Endothelial cell of umbilical vein (primary cell): Measurements from ENCODE around the gene ZBTB21.

Experiments used
- CTCF ChIP-seq, 2 donors: IDR thresholded peaks; 1 replicate in 1 of 2; 2 replicates in 1 of 2; pipeline ENCODE4 v1.5.1; 2011; ENCODE audit warnings: low read length in 2 of 2, mild to moderate bottlenecking in 2 of 2, moderate library complexity in 2 of 2, control low read depth in 1 of 2, inconsistent platforms in 1 of 2, low read depth in 1 of 2; ENCODE audit not compliant: insufficient read depth in 1 of 2; ENCODE audit errors: extremely low read depth in 1 of 2
- GATA2 ChIP-seq: IDR thresholded peaks from 2 replicates; pipeline ENCODE4 v1.7.0; 2011; ENCODE audit warnings: low read depth, mild to moderate bottlenecking, moderate library complexity, mixed read lengths, low read length; ENCODE audit not compliant: insufficient read length, insufficient read depth
- POLR2AphosphoS5 ChIP-seq: IDR thresholded peaks from 2 replicates; pipeline ENCODE4 v1.6.1; 2012; ENCODE audit warnings: low read depth, mild to moderate bottlenecking, control low read depth, low read length, moderate library complexity; ENCODE audit not compliant: insufficient read depth

- TF ChIP-seq POLR2AphosphoS5 (no peak), CTCF (IDR thresholded peaks at IDR 0.05; ENCODE audit: extremely low read depth in 1 of 2, insufficient read depth in 1 of 2, low read depth in 1 of 2, low read length in 2 of 2) (no peak), GATA2 (no peak)
Observed at GRCh38 chr21:42030311-42030710, 20.2 kb upstream of the ZBTB21 start.
